Superior temporal gyrus (tissue), 1 donor: ENCODE data around the gene JUNB.
"Not testable (repeated sequence)": the region's sequence is repeated elsewhere in the genome, so short reads cannot be mapped to it uniquely, and the experiment has no call there.

Experiments used
- DNase-seq: peaks from one replicate; pipeline ENCODE4 v3.0.0-alpha.2; 2016; ENCODE audit errors: extremely low spot score

JUNB gene

DNA sequence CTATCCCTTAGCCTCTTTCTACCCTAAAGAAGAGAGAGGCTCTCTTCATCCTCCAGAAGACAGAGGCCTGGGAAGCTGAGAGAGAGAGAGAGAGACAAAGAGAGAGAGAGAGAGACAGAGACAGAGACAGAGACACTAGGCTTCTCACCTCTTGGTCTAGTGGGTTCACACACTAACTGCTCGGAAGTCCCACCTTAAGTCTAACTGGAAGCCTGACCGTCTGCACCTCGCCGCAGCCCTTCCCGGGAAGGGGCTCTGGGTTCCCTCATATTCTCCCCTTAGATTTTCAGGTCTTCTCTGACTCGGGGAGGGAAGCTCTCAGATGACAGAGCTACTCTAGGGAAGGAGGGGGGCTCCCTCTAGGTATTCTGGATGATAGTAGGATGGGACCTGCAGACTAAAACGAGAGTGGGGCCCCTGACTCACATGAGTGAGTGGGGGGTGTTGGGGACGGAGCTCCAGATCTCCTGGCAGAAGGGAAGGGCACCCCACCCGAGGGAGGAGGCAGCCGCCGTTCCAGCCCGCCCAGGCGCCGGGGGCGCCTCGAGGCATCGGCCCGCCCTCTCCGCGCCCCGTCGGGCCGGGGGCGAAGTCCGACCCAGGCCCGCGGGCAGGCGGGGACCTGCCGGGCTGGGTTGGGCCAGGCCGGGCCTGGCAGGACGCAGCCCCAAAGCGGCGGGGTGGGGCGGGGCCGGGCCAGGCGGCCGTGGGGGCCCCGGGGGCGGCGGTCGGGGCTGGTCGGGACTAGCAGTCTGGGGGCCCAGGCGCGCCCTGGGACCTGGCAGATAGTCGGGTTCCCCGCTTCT is 2.0 kb upstream of the JUNB start:
- DNase-seq: peak; percentile 38

DNA sequence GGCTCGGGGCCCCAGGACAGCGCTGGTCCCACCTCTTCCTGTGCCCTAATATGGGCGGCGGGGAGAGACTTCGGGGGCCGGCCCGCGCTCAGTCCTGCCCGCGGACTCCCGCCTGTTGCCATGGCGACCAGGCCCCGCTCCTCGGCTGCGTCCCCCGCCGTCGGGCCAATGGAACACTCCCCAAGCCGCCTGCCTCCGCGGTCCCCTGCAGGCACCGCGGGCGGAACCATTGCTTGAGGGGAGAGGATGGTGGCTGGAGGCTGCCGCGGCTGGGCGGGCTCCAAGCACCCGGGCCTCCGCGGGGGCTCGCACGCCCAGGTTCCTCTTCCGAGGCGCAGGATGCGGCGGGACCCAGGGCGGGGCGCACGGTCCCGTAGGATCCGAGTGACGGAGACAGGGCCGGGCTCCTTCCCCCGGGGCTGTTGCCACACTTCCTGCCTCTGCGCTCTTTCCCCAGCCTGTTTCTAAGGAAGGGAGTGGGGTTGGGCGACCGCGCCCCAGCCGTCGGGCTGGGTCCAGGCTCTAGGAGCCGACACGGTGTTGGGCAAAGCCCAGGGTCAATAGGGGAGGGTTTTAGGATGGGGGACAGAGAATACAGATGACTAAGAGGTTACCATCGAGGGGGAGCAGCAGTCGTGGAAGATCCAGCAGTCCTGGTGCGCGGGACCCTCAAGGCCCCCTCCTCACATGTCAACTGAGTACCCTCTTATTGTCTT is 1.2 kb upstream of the JUNB start:
- DNase-seq: peak; percentile 91

DNA sequence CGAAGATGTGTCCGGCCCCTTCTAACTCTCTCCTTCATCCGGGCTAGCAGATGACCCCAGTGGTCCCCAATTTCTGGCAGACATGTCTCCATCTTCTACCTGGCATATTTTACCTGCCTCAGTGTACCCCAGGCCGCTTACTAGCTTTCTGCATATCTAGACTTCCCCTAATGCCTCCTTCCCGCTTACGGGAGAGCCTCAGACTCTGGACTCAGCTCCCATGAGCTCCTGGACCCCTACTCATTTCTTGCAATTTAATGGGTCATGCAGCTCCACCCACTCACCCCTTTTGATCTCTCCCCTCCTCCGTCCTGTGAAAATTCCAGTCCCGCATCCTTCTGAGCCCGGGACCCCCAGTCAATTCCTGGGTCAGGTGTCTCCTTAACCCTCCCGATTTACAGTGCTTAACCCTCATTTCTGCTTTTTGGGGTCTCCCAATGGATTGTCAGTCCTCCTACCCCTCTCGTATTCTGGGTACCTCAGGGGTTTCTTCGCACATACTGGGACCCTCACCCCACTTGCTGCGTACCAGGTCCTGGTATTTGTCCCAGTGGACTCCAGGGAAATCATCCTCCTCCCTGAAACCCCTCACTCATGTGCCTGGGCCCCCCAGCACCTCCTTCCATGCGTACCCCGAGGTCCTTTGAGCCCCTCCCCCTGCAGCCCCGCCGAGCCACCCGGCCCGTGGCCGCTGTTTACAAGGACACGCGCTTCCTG is 500 bp upstream of the JUNB start:
- DNase-seq: peak; percentile 49

DNA sequence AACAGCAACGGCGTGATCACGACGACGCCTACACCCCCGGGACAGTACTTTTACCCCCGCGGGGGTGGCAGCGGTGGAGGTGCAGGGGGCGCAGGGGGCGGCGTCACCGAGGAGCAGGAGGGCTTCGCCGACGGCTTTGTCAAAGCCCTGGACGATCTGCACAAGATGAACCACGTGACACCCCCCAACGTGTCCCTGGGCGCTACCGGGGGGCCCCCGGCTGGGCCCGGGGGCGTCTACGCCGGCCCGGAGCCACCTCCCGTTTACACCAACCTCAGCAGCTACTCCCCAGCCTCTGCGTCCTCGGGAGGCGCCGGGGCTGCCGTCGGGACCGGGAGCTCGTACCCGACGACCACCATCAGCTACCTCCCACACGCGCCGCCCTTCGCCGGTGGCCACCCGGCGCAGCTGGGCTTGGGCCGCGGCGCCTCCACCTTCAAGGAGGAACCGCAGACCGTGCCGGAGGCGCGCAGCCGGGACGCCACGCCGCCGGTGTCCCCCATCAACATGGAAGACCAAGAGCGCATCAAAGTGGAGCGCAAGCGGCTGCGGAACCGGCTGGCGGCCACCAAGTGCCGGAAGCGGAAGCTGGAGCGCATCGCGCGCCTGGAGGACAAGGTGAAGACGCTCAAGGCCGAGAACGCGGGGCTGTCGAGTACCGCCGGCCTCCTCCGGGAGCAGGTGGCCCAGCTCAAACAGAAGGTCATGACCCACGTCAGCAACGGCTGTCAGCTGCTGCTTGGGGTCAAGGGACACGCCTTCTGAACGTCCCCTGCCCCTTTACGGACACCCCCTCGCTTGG is 966 bp downstream of the JUNB start:
- peak; percentile 51 for DNase-seq

DNA sequence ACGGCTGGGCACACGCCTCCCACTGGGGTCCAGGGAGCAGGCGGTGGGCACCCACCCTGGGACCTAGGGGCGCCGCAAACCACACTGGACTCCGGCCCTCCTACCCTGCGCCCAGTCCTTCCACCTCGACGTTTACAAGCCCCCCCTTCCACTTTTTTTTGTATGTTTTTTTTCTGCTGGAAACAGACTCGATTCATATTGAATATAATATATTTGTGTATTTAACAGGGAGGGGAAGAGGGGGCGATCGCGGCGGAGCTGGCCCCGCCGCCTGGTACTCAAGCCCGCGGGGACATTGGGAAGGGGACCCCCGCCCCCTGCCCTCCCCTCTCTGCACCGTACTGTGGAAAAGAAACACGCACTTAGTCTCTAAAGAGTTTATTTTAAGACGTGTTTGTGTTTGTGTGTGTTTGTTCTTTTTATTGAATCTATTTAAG is 1.6 kb downstream of the JUNB start:
- DNase-seq: no peak

DNA sequence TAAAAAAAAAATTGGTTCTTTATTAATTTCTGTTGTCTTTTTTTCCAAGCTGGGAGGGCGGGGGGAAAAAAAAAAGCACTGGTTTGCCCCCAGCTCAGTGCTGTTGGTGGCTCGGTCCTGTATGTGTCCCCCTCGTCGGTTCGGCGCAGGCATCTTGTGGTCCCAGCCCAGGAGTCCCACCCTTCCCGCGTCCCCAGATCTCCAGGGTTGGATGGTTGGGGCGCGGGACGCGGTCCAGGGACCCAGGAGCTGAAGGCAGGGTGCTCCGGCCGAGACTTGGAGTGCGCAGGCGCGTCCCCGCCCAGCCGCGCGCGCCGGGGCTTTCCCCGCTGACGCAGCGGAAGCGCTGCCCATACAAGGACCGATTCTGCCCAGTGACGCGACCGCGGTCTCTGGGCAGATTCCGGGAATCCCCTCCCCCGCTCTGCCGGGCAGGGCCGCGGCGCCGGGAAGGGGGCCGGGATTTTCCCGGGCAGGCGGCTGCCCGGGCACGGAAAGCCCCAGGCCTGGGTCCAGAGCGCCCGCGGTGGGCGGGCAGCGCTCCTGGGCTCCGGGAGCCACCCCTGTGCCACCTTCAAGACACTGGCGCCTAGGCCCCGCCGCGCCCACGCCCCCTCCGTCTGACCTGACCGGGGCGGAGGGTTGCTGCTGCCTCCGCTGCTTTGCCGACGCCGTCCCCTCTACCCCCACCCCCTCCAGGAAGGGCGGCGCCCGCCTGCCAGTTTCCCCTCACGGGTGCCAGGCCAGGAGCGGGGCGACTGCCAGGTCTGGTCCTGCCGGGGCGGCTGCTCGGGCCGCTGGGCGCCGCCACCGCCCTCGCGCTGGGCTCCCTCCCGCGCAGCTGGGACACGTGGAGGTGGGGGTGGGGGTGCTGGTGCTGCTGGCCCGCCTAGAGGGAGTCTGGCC is 2.3 kb downstream of the JUNB start:
- DNase-seq: peak; percentile 93

DNA sequence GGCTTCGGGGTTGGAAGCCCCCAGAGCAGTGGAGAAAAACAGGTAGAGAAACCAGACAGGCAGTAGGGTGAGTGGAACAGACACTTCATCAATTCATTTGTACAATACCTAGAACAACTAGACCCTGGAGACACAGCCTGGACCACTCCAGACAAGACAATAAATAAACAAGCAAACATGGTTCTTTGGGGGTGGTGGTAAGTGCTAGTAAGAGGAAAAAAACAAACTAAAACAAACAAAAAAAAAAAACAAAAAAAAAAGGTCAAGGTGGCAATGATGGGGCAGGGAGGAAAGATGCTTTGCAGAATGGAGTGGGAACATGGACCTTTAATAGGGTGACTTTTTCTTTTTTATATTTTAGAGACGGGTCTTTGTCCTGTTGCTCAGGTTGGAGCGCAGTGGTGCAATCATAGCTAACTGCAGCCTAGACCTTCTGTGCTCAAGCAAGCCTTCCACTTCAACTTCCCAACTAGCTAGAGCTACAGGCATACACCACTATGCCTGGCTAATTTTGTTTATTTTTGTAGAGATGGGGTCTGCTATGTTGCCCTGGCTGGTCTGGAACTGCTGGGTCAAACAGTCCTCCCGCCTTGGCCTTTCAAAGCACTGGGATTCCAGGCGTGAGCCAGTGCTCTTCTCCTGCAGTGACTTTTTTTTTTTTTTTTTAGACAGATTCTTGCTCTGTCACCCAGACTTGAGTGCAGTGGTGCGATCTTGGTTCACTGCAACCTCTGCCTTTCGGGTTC is 3.1 kb downstream of the JUNB start:
- DNase-seq: no peak

DNA sequence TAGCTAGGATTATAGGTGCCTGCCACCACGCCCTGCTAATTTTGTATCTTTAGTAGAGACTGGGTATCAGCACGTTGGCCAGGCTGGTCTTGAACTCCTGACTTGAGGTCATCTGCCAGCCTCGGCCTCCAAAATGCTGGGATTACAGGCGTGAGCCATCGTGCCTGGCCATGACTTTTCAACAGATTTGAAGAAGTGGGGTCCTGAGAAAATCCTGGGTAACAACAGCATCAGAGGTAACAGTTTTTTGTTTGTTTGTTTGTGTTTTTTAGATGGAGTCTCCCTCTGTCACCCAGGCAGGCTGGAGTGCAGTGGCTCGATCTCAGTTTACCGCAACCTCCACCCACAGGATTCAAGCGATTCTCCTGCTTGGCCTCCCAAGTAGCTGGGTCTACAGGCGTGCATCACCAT is 3.7 kb downstream of the JUNB start:
- no peak for DNase-seq

DNA sequence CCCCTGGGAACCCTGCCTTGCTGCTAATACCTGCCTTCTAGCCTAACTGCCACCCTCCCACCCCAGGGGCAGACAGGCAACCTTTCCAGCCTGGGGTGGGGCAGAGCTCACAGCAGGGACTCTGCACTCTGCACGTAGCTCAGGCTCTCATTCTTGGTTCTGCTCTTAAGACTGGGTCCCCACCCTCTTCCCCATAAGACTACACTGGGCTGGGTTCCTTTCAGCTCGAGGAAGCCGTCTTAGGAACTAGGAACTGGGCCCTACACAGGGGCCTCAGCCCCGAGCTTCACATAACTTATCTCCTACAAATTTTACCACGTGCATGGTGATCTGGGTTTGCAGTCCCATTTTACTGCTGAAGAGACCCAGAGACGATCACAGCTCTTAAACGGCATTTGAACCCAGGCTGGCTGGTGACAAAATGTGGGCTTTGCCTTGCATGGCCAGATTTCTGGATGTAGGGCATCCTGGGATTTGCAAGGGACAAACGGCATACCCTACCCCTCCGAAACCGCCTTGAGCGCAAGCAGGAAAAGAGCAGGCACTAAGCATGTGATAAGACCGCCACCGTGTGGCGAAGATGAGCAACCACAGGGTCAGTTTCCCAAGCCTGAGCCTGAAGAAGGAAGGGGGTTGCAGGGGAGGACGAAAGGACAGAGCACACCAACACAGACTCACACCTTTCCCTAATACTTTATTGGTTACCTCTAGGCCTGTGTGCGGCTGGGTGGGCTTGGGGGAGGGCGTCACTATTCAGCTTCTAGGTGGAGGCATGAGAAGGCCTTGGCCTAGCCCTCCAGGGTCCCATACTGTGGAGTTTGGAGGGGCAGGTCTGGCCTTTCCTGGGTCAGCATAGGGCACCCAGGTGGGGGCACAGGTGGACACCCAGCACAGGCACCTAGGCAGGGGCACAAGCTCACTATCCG is 5.1 kb downstream of the JUNB start:
- DNase-seq: peak; percentile 93

DNA sequence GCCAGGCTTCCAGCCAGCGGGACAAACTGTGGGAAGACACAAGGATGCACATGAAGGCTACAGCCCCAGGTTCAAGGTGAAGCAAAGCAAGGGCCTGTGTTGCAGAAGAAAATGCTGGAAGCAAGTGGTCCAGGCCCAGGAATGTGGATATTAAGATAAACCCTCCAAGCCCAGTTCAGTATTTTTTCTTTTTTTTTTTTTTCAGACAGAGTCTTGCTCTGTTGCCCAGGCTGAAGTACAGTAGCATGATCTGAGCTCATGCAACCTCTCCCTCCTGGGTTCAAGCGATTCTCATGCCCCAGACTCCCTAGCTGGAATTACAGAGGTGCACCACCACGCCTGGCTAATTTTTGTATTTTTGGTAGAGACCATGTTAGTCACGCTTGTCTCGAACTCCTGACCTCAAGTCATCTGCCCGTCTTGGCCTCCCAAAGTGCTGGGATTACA is 5.9 kb downstream of the JUNB start:
- no peak for DNase-seq

DNA sequence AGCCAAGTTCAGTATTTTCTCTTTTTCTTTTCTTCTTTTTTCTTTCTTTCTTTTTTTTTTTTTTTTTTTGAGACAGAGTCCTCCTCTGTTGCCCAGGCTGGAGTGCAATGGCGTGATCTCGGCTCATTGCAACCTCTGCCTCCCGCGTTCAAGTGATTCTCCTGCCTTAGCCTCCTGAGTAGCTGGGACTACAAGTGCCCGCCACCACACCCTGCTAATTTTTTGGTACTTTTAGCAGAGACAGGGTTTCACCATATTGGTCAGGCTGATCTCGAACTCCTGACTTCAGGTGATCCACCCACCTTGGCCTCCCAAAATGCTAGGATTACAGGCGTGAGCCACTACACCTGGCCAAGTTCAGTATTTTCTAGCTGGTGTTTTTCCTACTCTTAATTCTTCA is 6.3 kb downstream of the JUNB start:
- DNase-seq: not testable (repeated sequence)

DNA sequence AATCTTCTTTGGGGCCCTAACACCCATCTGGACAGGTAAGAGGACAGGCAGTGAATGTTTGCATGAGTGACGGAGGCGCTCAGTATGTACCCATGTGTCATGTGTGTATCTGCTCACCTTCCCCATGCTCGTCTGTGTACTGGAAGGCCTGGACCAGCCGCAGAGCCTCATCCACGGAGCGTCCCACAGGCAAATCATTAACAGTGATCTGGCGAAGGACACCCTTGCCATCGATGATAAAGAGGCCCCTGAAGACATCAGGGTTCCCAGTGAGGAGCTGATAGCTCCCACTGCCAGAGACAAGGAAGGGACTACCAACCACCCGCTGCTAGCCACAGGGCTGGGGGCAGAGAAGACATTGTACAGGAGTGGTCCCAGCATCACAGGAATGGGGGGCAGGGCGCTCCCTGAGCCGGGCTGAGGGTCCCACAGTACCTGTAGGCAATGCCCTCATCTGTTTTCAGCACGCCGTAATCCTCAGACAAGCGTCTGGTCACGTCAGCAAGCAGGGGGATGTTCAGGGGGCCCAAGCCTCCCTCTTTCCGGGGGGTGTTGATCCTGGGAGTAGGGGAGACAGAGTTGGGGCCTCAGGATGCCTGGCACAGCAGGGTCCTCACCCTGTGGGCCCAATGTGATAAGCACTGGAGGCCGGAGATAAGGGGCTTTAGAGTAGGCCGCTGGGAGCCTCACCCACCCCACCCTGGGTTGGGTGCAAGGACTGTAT is 8.6 kb downstream of the JUNB start:
- DNase-seq: no peak

DNA sequence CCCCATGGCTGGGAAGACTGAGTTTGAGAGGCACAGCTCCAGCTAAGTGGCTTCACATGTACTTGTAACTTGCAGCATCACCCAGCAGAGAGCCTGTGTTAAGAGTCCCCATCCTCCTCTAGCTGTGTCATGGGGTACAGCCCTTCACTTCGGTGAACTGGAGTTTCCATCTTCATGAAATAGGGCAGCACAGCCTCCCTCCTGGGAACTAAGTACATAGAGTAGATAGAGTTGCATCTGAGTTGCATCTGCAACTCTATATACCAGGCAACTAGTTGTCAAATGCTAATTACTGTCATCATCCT is 9.1 kb downstream of the JUNB start:
- DNase-seq: no peak

DNA sequence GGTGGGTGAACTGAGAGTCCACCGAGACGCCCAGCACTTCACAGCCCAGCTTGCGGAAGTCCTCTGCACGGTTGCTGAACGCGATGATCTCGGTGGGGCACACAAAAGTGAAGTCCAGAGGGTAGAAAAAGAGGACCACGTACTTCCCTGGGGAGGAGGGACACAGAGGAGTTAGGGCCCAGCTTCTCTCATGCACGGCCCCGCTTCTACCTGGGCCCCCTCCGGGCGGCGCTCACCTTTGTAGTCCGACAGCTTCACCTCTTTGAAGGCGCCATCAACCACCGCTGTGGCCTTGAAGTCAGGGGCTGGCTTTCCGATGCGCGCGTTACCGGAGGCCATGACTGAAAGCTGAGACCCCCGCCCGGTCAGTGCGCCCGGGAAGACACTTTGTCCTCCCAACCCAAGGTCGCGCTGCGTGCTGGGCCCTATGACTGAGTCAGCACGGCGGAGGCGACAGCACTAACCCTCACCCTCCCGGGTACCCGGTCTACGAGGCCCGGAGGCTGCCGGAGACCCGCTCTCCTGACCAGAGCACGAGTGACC is 9.7 kb downstream of the JUNB start:
- peak; percentile 8 for DNase-seq

DNA sequence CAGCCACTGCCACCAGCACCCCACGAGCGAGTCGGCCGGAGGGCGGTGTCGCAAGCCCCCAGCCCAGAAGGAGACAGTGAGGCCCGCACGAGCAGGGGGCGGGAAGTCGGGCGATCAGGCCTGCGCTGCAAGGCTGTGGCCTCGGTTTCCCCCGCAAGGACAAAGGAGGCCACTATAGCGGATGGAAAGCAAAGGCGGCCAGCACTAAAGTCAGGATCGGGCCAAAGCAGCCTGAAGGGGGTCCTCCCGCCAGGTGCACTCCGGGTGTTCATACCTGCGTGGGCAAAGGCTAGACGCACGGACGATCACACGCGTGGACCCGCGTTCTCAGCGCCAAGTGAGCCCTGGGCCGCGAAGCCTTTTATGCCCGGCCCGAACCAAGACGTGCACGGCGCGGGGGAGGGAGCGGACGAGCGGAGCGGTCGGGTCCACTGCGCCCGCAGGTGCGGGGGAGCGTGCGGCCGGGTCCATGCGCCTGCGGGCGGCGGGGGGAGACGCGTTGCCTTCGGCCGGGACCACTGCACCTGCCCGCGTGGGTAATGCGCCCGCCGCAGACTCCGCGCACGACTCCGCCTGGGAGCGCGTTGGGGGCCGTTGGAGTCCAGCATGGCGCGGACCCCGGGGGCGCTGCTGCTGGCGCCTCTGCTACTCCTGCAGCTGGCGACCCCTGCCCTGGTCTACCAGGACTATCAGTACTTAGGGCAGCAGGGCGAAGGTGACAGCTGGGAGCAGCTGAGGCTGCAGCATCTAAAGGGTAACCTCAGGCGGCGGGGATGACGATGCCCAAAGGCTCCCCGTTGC is 10.4 kb downstream of the JUNB start, which contains the start of the genes PRDX2 and THSD8:
TSS of gene PRDX2 (minus strand) at position 335 of the 801 bp plus-strand sequence. CDS start 539 bp downstream, outside the sequence.
TSS of gene THSD8 (plus strand) at position 604 of the 801 bp plus-strand sequence. CDS start at position 607, 3 bp downstream.
- peak; percentile 83 for DNase-seq

DNA sequence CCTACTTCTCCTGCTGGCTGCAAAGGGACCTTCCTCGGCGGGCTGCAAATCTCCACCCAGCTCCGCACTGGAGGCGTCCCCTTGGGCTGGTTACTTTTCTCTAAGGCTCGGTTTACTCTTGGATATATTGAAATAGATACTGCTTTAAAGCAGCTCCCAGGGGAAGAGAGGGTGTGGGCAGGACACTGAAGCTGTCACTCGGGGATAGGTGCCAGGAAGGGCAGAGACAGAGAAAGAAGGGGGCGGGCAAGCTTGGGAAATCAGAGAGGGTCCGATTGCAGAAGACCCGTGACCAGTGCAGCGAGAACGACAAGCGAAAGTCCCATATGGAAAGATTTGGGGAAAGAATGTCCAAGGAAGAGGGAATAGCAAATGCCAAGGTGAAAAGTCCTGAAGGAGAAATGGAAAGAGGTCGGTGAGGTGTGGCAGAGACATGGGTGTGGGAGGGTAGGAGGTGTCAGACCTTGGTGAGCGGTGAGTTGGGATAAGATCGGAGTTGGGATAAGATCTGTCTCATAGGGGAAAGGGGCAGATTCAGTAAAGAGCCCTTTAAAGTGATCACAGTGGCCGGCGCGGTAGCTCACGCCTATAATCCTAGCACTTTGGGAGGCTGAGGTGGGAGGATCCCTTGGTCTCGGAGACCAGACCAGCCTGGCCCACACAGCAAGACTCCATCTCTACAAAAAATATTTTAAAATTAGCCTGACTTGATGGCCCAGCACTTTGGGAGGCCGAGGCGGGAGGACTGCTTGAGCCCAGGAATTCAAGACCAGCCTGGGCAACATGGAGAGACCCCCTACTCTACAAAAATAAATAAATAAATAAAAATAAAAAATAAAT is 11.2 kb downstream of the JUNB start:
- peak; percentile 15 for DNase-seq
